Neural cell (in vitro differentiated cells): Measurements from ENCODE around the gene IGF1R. TPM values are rescaled to one million over a fixed set of nuclear protein-coding genes. Genes with fewer than 3 reads are reported as not detected.

Experiments used
- H2AFZ ChIP-seq: fragments of 200-600, 300-800 bp; sonication (generic), shearing (Covaris generic); 2 replicates; pipeline ENCODE4 v1.6.0; 2014; ENCODE audit warnings: low read depth, mild to moderate bottlenecking, antibody characterized with exemption, low read length, moderate library complexity
- H3F3A ChIP-seq: fragments of 200-600 bp; shearing (Covaris generic); 2 replicates; pipeline ENCODE4 v1.6.1; 2016; ENCODE audit warnings: mild to moderate bottlenecking, moderate library complexity, mixed read lengths, antibody characterized with exemption, low read length; ENCODE audit not compliant: insufficient read depth, poor library complexity, severe bottlenecking
- H3K27ac ChIP-seq: fragments of 200-600, 300-800 bp; sonication (generic), shearing (Covaris generic); 2 replicates; pipeline ENCODE4 v1.5.1; 2014; ENCODE audit warnings: mild to moderate bottlenecking, low read length, moderate library complexity
- H3K27me3 ChIP-seq: fragments of 300-800, 200-600 bp; sonication (generic), shearing (Covaris generic); 2 replicates; pipeline ENCODE4 v1.6.0; 2014; ENCODE audit warnings: mild to moderate bottlenecking, low read depth, low read length, moderate library complexity; ENCODE audit not compliant: insufficient read depth
- H3K36me3 ChIP-seq: fragments of 300-800, 200-600 bp; sonication (generic), shearing (Covaris generic); 2 replicates; pipeline ENCODE4 v1.5.1; 2014; ENCODE audit warnings: mild to moderate bottlenecking, antibody characterized with exemption, low read length, moderate library complexity; ENCODE audit not compliant: insufficient read depth
- H3K4me2 ChIP-seq: fragments of 300-800, 200-600 bp; sonication (generic), shearing (Covaris generic); 2 replicates; pipeline ENCODE4 v1.6.0; 2014; ENCODE audit warnings: mild to moderate bottlenecking, low read length
- H3K4me3 ChIP-seq: fragments of 300-800, 200-600 bp; sonication (generic), shearing (Covaris generic); 2 replicates; pipeline ENCODE4 v1.5.1; 2014; ENCODE audit warnings: mild to moderate bottlenecking, low read length, moderate library complexity
- H3K79me2 ChIP-seq: fragments of 200-600 bp; shearing (Covaris generic); replicated peaks from 2 replicates; pipeline ENCODE4 v1.6.0; 2014; ENCODE audit warnings: mild to moderate bottlenecking, low read length, moderate library complexity; ENCODE audit not compliant: insufficient read depth
- H3K9ac ChIP-seq: fragments of 300-800, 200-600 bp; sonication (generic), shearing (Covaris generic); 2 replicates; pipeline ENCODE4 v1.6.1; 2016; ENCODE audit warnings: mild to moderate bottlenecking, low read length, mixed read lengths
- H3K9me2 ChIP-seq: fragments of 200-600 bp; shearing (Covaris generic); 2 replicates; pipeline ENCODE4 v1.6.1; 2016; ENCODE audit warnings: mild to moderate bottlenecking, low read length, mixed read lengths; ENCODE audit not compliant: insufficient read depth
- H3K9me3 ChIP-seq: fragments of 200-600, 300-800 bp; sonication (generic), shearing (Covaris generic); 2 replicates; pipeline ENCODE4 v1.6.1; 2016; ENCODE audit warnings: mild to moderate bottlenecking, mixed run types, low read length, moderate library complexity, mixed read lengths
- H4K20me1 ChIP-seq: fragments of 200-600 bp; shearing (Covaris generic); 2 replicates; pipeline ENCODE4 v1.6.1; 2016; ENCODE audit warnings: mild to moderate bottlenecking, mixed run types; ENCODE audit not compliant: insufficient read depth
- EP300 ChIP-seq: fragments of 450-650 bp; conservative IDR thresholded peaks from 2 replicates; pipeline ENCODE4 v1.6.1; 2014; ENCODE audit warnings: antibody characterized with exemption, mild to moderate bottlenecking, moderate library complexity; ENCODE audit not compliant: poor library complexity, severe bottlenecking
- EZH2 ChIP-seq: fragments of 200-600, 300-800 bp; shearing (Covaris generic), sonication (generic); IDR thresholded peaks from 2 replicates; pipeline ENCODE4 v1.6.1; 2014; ENCODE audit warnings: antibody characterized with exemption, low read length, borderline replicate concordance, mild to moderate bottlenecking; ENCODE audit not compliant: insufficient read depth, poor library complexity, severe bottlenecking
- MXI1 ChIP-seq: fragments of 450-650 bp; conservative IDR thresholded peaks from 2 replicates; pipeline ENCODE4 v1.6.1; 2014; ENCODE audit warnings: antibody characterized with exemption, mild to moderate bottlenecking; ENCODE audit not compliant: poor library complexity, severe bottlenecking
- POLR2AphosphoS5 ChIP-seq: IDR thresholded peaks from 2 replicates; pipeline ENCODE4 v1.6.1; 2012
- RAD21 ChIP-seq: fragments of 450-650 bp; conservative IDR thresholded peaks from 2 replicates; pipeline ENCODE4 v1.6.1; 2014; ENCODE audit warnings: antibody characterized with exemption, mild to moderate bottlenecking, moderate library complexity
- REST ChIP-seq: IDR thresholded peaks from 2 replicates; pipeline ENCODE4 v1.6.1; 2012; ENCODE audit warnings: borderline replicate concordance
- SMC3 ChIP-seq: fragments of 450-650 bp; conservative IDR thresholded peaks from 2 replicates; pipeline ENCODE4 v1.6.1; 2014; ENCODE audit warnings: antibody characterized with exemption, mild to moderate bottlenecking, moderate library complexity; ENCODE audit not compliant: poor library complexity
- TAF1 ChIP-seq: IDR thresholded peaks from 2 replicates; pipeline ENCODE4 v1.6.1; 2012; ENCODE audit warnings: low read depth
- polyA plus RNA-seq: library from polyadenylated mRNA; depleted of rRNA; stranded (reverse); fragments of >200 nt; gene quantifications from 2 replicates; pipeline ENCODE4 v1.2.3, GENCODE V29; 2014
- TF ChIP-seq, protein P1 (sequence below): fragments of 450-650 bp; IDR thresholded peaks from 2 replicates; pipeline ENCODE4 v1.5.1; 2014; ENCODE audit warnings: antibody characterized with exemption, mild to moderate bottlenecking, moderate library complexity; ENCODE audit not compliant: poor library complexity, severe bottlenecking

IGF1R gene
- polyA plus RNA-seq, 1 donor from 2014 or later: 10.9 TPM

GRCh38 chr15:98941595-98942255, 293.4 kb downstream of the IGF1R start:
- no peaks in the 10 kb centered on the region for H3K27me3 ChIP-seq
- H3K27ac ChIP-seq: no peak overlapping the region
- H3K36me3 ChIP-seq: peaks cover 10% of the 10 kb centered on the region
- H2AFZ ChIP-seq: no peak overlapping the region
- H3K9me2 ChIP-seq: no peaks in the 10 kb centered on the region
- no peaks in the 10 kb centered on the region for H4K20me1 ChIP-seq
- no peaks in the 10 kb centered on the region for H3K79me2 ChIP-seq
- no peak overlapping the region for H3K4me3 ChIP-seq
- no peaks in the 10 kb centered on the region for H3F3A ChIP-seq
- no peak for TF ChIP-seq MXI1
- no peak for TF ChIP-seq POLR2AphosphoS5
- no peak for TF ChIP-seq REST
- TF ChIP-seq, protein P1, sequence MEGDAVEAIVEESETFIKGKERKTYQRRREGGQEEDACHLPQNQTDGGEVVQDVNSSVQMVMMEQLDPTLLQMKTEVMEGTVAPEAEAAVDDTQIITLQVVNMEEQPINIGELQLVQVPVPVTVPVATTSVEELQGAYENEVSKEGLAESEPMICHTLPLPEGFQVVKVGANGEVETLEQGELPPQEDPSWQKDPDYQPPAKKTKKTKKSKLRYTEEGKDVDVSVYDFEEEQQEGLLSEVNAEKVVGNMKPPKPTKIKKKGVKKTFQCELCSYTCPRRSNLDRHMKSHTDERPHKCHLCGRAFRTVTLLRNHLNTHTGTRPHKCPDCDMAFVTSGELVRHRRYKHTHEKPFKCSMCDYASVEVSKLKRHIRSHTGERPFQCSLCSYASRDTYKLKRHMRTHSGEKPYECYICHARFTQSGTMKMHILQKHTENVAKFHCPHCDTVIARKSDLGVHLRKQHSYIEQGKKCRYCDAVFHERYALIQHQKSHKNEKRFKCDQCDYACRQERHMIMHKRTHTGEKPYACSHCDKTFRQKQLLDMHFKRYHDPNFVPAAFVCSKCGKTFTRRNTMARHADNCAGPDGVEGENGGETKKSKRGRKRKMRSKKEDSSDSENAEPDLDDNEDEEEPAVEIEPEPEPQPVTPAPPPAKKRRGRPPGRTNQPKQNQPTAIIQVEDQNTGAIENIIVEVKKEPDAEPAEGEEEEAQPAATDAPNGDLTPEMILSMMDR: no peak
- no peaks in the 10 kb centered on the region for H3K9me3 ChIP-seq
- H3K9ac ChIP-seq: no peak overlapping the region
- H3K4me2 ChIP-seq: no peak overlapping the region

DNA sequence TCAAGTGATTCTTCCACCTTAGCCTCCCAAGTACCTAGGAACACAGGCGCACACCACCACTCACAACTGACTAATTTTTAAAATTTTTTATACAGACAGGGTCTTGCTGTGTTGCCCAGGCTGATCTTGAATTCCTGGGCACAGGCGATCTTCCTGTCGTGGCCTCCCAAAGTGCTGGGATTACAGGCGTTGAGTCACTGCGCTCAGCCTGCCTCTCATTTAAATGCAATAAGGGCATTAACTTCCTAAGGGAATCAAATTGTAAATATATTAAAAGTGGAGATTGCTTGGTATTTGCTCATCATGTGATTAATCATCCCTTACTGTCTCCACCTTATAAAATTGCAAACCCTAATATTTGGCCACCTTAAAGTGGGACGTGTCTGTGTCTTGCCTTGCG, 294.1 kb downstream of the IGF1R start:
- no peaks in the 10 kb centered on the region for H4K20me1 ChIP-seq
- H3K27ac ChIP-seq: no peak overlapping the region
- no peak overlapping the region for H3K9ac ChIP-seq
- H3K9me2 ChIP-seq: no peaks in the 10 kb centered on the region
- no peaks in the 10 kb centered on the region for H3K79me2 ChIP-seq
- TF ChIP-seq MXI1 (no peak), EP300 (no peak), POLR2AphosphoS5 (no peak), SMC3 (no peak), TAF1 (no peak), RAD21 (no peak), EZH2 (no peak), REST (no peak)
- TF ChIP-seq, protein P1: no peak
- no peaks in the 10 kb centered on the region for H3K9me3 ChIP-seq
- H3F3A ChIP-seq: no peaks in the 10 kb centered on the region
- H3K27me3 ChIP-seq: no peaks in the 10 kb centered on the region
- peaks cover 10% of the 10 kb centered on the region for H3K36me3 ChIP-seq
- no peak overlapping the region for H2AFZ ChIP-seq
- H3K4me3 ChIP-seq: no peak overlapping the region
- no peak overlapping the region for H3K4me2 ChIP-seq
